Neural cell (in vitro differentiated cells): Measurements from ENCODE around the gene KLHL21. TPM values are rescaled to one million over a fixed set of nuclear protein-coding genes. Genes with fewer than 3 reads are reported as not detected.

ENCODE experiments used
- H2AFZ ChIP-seq: fragments of 200-600, 300-800 bp; sonication (generic), shearing (Covaris generic); 2 replicates; pipeline ENCODE4 v1.6.0; 2014; ENCODE audit warnings: low read depth, mild to moderate bottlenecking, antibody characterized with exemption, low read length, moderate library complexity
- H3F3A ChIP-seq: fragments of 200-600 bp; shearing (Covaris generic); 2 replicates; pipeline ENCODE4 v1.6.1; 2016; ENCODE audit warnings: mild to moderate bottlenecking, moderate library complexity, mixed read lengths, antibody characterized with exemption, low read length; ENCODE audit not compliant: insufficient read depth, poor library complexity, severe bottlenecking
- H3K27ac ChIP-seq: fragments of 200-600, 300-800 bp; sonication (generic), shearing (Covaris generic); 2 replicates; pipeline ENCODE4 v1.5.1; 2014; ENCODE audit warnings: mild to moderate bottlenecking, low read length, moderate library complexity
- H3K27me3 ChIP-seq: fragments of 300-800, 200-600 bp; sonication (generic), shearing (Covaris generic); 2 replicates; pipeline ENCODE4 v1.6.0; 2014; ENCODE audit warnings: mild to moderate bottlenecking, low read depth, low read length, moderate library complexity; ENCODE audit not compliant: insufficient read depth
- H3K36me3 ChIP-seq: fragments of 300-800, 200-600 bp; sonication (generic), shearing (Covaris generic); 2 replicates; pipeline ENCODE4 v1.5.1; 2014; ENCODE audit warnings: mild to moderate bottlenecking, antibody characterized with exemption, low read length, moderate library complexity; ENCODE audit not compliant: insufficient read depth
- H3K4me2 ChIP-seq: fragments of 300-800, 200-600 bp; sonication (generic), shearing (Covaris generic); 2 replicates; pipeline ENCODE4 v1.6.0; 2014; ENCODE audit warnings: mild to moderate bottlenecking, low read length
- H3K4me3 ChIP-seq: fragments of 300-800, 200-600 bp; sonication (generic), shearing (Covaris generic); 2 replicates; pipeline ENCODE4 v1.5.1; 2014; ENCODE audit warnings: mild to moderate bottlenecking, low read length, moderate library complexity
- H3K79me2 ChIP-seq: fragments of 200-600 bp; shearing (Covaris generic); replicated peaks from 2 replicates; pipeline ENCODE4 v1.6.0; 2014; ENCODE audit warnings: mild to moderate bottlenecking, low read length, moderate library complexity; ENCODE audit not compliant: insufficient read depth
- H3K9ac ChIP-seq: fragments of 300-800, 200-600 bp; sonication (generic), shearing (Covaris generic); 2 replicates; pipeline ENCODE4 v1.6.1; 2016; ENCODE audit warnings: mild to moderate bottlenecking, low read length, mixed read lengths
- H3K9me2 ChIP-seq: fragments of 200-600 bp; shearing (Covaris generic); 2 replicates; pipeline ENCODE4 v1.6.1; 2016; ENCODE audit warnings: mild to moderate bottlenecking, low read length, mixed read lengths; ENCODE audit not compliant: insufficient read depth
- H3K9me3 ChIP-seq: fragments of 200-600, 300-800 bp; sonication (generic), shearing (Covaris generic); 2 replicates; pipeline ENCODE4 v1.6.1; 2016; ENCODE audit warnings: mild to moderate bottlenecking, mixed run types, low read length, moderate library complexity, mixed read lengths
- H4K20me1 ChIP-seq: fragments of 200-600 bp; shearing (Covaris generic); 2 replicates; pipeline ENCODE4 v1.6.1; 2016; ENCODE audit warnings: mild to moderate bottlenecking, mixed run types; ENCODE audit not compliant: insufficient read depth
- EP300 ChIP-seq: fragments of 450-650 bp; conservative IDR thresholded peaks from 2 replicates; pipeline ENCODE4 v1.6.1; 2014; ENCODE audit warnings: antibody characterized with exemption, mild to moderate bottlenecking, moderate library complexity; ENCODE audit not compliant: poor library complexity, severe bottlenecking
- EZH2 ChIP-seq: fragments of 200-600, 300-800 bp; shearing (Covaris generic), sonication (generic); IDR thresholded peaks from 2 replicates; pipeline ENCODE4 v1.6.1; 2014; ENCODE audit warnings: antibody characterized with exemption, low read length, borderline replicate concordance, mild to moderate bottlenecking; ENCODE audit not compliant: insufficient read depth, poor library complexity, severe bottlenecking
- MXI1 ChIP-seq: fragments of 450-650 bp; conservative IDR thresholded peaks from 2 replicates; pipeline ENCODE4 v1.6.1; 2014; ENCODE audit warnings: antibody characterized with exemption, mild to moderate bottlenecking; ENCODE audit not compliant: poor library complexity, severe bottlenecking
- POLR2AphosphoS5 ChIP-seq: IDR thresholded peaks from 2 replicates; pipeline ENCODE4 v1.6.1; 2012
- RAD21 ChIP-seq: fragments of 450-650 bp; conservative IDR thresholded peaks from 2 replicates; pipeline ENCODE4 v1.6.1; 2014; ENCODE audit warnings: antibody characterized with exemption, mild to moderate bottlenecking, moderate library complexity
- SMC3 ChIP-seq: fragments of 450-650 bp; conservative IDR thresholded peaks from 2 replicates; pipeline ENCODE4 v1.6.1; 2014; ENCODE audit warnings: antibody characterized with exemption, mild to moderate bottlenecking, moderate library complexity; ENCODE audit not compliant: poor library complexity
- TAF1 ChIP-seq: IDR thresholded peaks from 2 replicates; pipeline ENCODE4 v1.6.1; 2012; ENCODE audit warnings: low read depth
- polyA plus RNA-seq: library from polyadenylated mRNA; depleted of rRNA; stranded (reverse); fragments of >200 nt; gene quantifications from 2 replicates; pipeline ENCODE4 v1.2.3, GENCODE V29; 2014
- TF ChIP-seq, protein P1 (sequence below): fragments of 450-650 bp; IDR thresholded peaks from 2 replicates; pipeline ENCODE4 v1.5.1; 2014; ENCODE audit warnings: antibody characterized with exemption, mild to moderate bottlenecking, moderate library complexity; ENCODE audit not compliant: poor library complexity, severe bottlenecking
- TF ChIP-seq, protein P2 (sequence below): IDR thresholded peaks from 2 replicates; pipeline ENCODE4 v1.6.1; 2012; ENCODE audit warnings: borderline replicate concordance

The KLHL21 gene
- polyA plus RNA-seq, 1 donor from 2014 or later: 8.4 TPM

DNA sequence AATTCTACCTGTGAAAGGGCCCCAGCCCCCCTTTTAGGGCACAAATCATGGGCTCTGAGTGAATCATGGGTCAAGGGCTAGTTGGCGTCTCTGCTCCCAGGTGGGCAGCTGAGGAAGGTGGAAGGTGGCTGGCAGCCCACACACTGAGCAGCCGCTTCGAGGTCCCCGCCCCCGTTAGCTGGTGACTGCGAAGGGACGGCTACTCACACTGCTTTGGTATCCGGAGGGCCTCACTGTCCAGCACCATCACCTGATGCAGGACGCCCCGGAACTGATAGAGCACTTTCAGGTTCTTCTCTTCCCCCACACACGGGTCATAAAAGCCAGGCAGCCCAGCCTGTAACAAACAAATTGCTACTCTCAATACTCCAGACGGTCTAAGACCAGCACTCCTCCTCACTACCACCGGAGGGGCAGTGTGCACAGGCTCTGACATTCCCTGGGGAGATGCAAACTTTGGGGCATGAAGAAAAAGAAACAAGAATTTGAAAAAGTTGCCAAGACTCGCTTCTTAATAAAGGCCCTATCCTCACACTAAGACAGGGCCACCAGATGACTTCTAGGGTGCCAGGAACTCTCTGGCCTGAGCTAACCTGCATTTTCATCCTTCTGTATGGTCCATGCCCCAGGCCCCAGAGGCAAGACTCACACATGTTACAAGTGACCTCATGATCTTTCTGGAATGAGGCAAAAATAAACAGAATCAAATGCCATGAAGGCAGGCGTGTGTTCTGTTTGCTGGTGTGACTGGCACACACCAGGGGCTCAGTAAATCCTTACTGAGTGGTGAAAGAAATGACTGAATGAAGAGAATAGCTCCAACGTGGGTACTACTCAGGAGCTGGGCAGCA, 33.5 kb upstream of the KLHL21 start:
- Histone ChIP-seq H3K27me3 (no peaks in the 10 kb centered on the region), H3K4me3 (no peak overlapping the region), H3K9ac (no peak overlapping the region), H2AFZ (no peak overlapping the region), H3K36me3 (no peaks in the 10 kb centered on the region), H4K20me1 (no peaks in the 10 kb centered on the region), H3K4me2 (no peak overlapping the region), H3F3A (no peaks in the 10 kb centered on the region), H3K27ac (no peak overlapping the region), H3K9me2 (no peaks in the 10 kb centered on the region), H3K79me2 (no peaks in the 10 kb centered on the region), H3K9me3 (no peaks in the 10 kb centered on the region)
- TF ChIP-seq TAF1 (no peak), EP300 (no peak), EZH2 (no peak), SMC3 (no peak), POLR2AphosphoS5 (no peak), RAD21 (no peak), MXI1 (no peak)
- TF ChIP-seq, protein P1, sequence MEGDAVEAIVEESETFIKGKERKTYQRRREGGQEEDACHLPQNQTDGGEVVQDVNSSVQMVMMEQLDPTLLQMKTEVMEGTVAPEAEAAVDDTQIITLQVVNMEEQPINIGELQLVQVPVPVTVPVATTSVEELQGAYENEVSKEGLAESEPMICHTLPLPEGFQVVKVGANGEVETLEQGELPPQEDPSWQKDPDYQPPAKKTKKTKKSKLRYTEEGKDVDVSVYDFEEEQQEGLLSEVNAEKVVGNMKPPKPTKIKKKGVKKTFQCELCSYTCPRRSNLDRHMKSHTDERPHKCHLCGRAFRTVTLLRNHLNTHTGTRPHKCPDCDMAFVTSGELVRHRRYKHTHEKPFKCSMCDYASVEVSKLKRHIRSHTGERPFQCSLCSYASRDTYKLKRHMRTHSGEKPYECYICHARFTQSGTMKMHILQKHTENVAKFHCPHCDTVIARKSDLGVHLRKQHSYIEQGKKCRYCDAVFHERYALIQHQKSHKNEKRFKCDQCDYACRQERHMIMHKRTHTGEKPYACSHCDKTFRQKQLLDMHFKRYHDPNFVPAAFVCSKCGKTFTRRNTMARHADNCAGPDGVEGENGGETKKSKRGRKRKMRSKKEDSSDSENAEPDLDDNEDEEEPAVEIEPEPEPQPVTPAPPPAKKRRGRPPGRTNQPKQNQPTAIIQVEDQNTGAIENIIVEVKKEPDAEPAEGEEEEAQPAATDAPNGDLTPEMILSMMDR: no peak
- TF ChIP-seq, protein P2, sequence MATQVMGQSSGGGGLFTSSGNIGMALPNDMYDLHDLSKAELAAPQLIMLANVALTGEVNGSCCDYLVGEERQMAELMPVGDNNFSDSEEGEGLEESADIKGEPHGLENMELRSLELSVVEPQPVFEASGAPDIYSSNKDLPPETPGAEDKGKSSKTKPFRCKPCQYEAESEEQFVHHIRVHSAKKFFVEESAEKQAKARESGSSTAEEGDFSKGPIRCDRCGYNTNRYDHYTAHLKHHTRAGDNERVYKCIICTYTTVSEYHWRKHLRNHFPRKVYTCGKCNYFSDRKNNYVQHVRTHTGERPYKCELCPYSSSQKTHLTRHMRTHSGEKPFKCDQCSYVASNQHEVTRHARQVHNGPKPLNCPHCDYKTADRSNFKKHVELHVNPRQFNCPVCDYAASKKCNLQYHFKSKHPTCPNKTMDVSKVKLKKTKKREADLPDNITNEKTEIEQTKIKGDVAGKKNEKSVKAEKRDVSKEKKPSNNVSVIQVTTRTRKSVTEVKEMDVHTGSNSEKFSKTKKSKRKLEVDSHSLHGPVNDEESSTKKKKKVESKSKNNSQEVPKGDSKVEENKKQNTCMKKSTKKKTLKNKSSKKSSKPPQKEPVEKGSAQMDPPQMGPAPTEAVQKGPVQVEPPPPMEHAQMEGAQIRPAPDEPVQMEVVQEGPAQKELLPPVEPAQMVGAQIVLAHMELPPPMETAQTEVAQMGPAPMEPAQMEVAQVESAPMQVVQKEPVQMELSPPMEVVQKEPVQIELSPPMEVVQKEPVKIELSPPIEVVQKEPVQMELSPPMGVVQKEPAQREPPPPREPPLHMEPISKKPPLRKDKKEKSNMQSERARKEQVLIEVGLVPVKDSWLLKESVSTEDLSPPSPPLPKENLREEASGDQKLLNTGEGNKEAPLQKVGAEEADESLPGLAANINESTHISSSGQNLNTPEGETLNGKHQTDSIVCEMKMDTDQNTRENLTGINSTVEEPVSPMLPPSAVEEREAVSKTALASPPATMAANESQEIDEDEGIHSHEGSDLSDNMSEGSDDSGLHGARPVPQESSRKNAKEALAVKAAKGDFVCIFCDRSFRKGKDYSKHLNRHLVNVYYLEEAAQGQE: no peak

DNA sequence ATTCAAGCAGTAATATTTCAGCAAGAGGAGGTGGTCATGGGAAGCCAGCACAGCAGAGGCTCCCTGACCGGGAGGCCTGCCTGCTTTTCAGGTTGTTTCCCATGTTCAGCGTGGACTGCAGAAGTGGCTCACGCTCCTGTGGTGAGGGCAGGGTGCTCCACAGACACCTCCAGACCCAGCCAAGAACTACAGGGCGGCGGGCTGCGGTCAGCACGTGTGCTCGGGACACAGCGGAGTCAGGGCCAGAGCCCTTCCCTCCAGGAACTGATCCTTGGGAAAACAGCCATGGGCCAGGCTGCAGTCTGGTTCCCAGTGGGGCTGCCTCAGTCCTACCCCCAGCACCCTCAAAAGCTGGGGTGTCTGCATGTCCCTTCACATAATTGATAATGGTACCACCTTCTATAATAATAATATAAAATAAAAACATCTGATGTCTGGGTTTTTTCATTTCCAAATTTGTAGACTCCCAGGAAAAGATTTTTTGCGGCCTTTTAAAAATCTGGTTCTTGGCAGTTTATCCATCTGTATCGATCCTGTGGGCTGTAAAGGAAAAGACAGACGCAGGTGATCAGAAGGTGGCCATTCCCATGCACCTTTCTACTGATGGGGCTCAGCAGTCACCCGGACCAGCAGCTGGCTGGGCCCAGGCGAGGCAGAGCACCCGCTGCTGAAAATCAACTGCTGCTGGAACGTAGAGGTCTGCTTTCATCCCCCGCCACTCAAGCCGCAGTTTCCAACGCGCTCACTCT, 32.7 kb upstream of the KLHL21 start:
- Histone ChIP-seq H3F3A (no peaks in the 10 kb centered on the region), H3K4me2 (no peak overlapping the region), H3K4me3 (no peak overlapping the region), H3K9me3 (no peaks in the 10 kb centered on the region), H2AFZ (no peak overlapping the region), H3K79me2 (no peaks in the 10 kb centered on the region), H3K27ac (no peak overlapping the region), H3K27me3 (no peaks in the 10 kb centered on the region), H3K9ac (no peak overlapping the region), H3K9me2 (no peaks in the 10 kb centered on the region), H4K20me1 (no peaks in the 10 kb centered on the region), H3K36me3 (no peaks in the 10 kb centered on the region)
- TF ChIP-seq MXI1: no peak
- TF ChIP-seq RAD21: no peak
- TF ChIP-seq, protein P1: no peak
- TF ChIP-seq SMC3: no peak
- TF ChIP-seq POLR2AphosphoS5: no peak
- TF ChIP-seq EZH2: no peak
- TF ChIP-seq EP300: no peak
